COLO829 (cell line): Measurements from ENCODE around the gene MBNL1.

Source experiments
- DNase-seq: peaks from one replicate; pipeline ENCODE4 v3.0.0; 2012; ENCODE audit warnings: low spot score

The MBNL1 gene

GRCh38 chr3:152488449-152488848 lies 219.7 kb downstream of the MBNL1 start:
- DNase-seq = no peak

- no peak for DNase-seq
These were observed 223.2 kb downstream of the MBNL1 start for GRCh38 chr3:152491922-152492321.

DNA sequence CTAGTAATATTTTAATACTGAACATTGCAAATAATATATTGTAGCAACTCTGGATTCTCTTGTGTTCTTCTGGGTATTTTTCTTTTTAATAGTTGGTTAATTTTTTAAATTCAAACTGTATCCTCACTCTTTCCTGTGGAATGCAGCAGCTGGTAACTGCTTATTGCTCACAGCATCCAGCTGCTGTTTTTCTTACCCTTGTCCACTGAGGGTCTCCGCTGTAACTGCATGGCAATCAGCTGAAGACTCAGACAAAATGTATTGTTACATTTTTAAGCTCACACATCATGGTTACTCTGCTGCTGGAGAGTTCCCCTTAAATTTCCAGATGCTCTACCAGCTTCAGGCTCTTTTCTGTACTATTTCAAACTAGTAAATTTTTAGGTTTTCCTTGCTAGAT lies 227.6 kb downstream of the MBNL1 start:
- no peak for DNase-seq

- no peak for DNase-seq
These were observed 228.0 kb downstream of the MBNL1 start for GRCh38 chr3:152496716-152497115.

DNA sequence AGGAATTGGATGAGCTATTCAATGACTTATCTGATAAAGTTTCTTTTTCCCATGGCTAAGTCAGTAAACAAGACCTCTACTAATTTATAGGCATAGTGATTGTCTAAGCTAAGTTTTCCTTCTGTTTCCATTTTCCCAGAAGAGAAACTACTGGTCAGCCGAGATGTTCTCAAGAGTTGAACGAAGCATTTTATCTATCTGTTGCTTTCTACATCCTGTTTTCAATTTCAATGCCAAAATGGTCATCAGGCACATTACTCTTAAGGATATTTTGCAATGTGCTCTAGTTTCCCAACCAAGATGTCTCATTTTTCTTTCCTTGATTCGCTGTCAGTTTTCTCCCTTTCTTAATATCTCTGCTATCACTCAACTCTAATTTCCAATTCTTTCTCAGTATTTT lies 228.7 kb downstream of the MBNL1 start:
- no peak for DNase-seq

- DNase-seq = no peak
These were observed 229.2 kb downstream of the MBNL1 start for GRCh38 chr3:152497890-152498289.

- no peak for DNase-seq
These were observed 231.2 kb downstream of the MBNL1 start for GRCh38 chr3:152499791-152500385.

DNA sequence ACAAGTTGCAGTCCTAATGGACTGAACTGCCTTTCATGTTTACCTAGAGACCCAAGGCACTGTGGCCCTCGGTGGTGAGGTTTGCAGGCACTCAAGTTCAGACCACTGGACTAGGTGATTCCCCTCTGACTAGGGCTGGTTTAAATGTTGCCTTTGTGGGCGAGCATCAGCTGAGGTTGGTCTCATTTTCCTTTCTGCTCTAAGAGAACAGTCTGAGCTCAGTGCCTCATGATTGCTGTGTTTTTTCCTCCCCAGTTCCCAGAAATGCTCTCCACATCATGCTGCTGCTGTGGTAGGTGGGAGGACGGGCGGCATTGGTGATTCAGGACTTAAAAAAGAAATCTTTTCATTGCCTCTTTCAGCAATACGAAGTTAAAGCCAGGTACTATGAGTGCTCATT lies 237.2 kb downstream of the MBNL1 start:
- DNase-seq = no peak

- peak; percentile 26 for DNase-seq
These were observed 240.0 kb downstream of the MBNL1 start for GRCh38 chr3:152508705-152509104.

DNA sequence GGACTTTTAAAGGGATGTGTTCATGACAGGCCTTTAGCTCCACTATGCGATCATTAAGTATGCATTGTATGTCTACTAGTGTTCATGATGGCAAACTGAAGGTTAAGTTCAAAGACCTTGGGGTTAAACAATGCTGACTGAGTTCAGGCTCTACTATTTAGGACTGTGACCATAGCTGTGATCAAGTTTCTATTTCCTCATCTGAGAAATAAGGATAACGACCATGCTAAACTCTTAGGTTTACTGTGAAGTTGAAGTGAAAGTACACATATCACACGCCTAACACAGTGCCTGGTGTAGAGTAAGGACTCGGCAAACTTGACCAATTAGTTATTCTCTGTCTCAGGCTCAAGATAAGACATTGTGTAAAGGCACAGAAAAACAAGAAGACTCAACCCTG lies 243.2 kb downstream of the MBNL1 start:
- DNase-seq = no peak

- no peak for DNase-seq
These were observed 244.7 kb downstream of the MBNL1 start for GRCh38 chr3:152513301-152513960.
